SK-N-SH treated with all-trans-retinoic acid at 6 μM for 48 hours (cell line): ENCODE measurements around the gene RNF40.

ENCODE experiments used
- ATAC-seq: fragments of 200-7000 bp; cut with Tn5 transposase; 3 replicates; pipeline ENCODE4 v1.9.1; 2020; ENCODE audit warnings: mild to moderate bottlenecking, moderate library complexity
- ARNTL ChIP-seq: fragments of 450-650 bp; formaldehyde crosslinking; IDR thresholded peaks from 2 replicates; pipeline ENCODE4 v1.5.0; 2020; ENCODE audit warnings: low read depth, mild to moderate bottlenecking, moderate library complexity, borderline replicate concordance
- BACH2 ChIP-seq: fragments of 250-450 bp; sonication (Bioruptor Pico); IDR thresholded peaks from 2 replicates; pipeline ENCODE4 v1.9.0; 2021; ENCODE audit warnings: mild to moderate bottlenecking, borderline replicate concordance
- CREB5 ChIP-seq: fragments of 250-450 bp; sonication (Bioruptor Pico); IDR thresholded peaks from 2 replicates; pipeline ENCODE4 v1.5.1; 2020; ENCODE audit warnings: low read depth, mild to moderate bottlenecking, moderate library complexity
- CSDC2 ChIP-seq: fragments of 250-450 bp; sonication (Bioruptor Pico); IDR thresholded peaks from 2 replicates; pipeline ENCODE4 v1.5.0; 2020; ENCODE audit warnings: mild to moderate bottlenecking, moderate library complexity
- GLIS3 ChIP-seq: fragments of 250-450 bp; sonication (Bioruptor Pico); IDR thresholded peaks from 2 replicates; pipeline ENCODE4 v1.5.0; 2020; ENCODE audit warnings: mild to moderate bottlenecking, moderate library complexity
- OSR1 ChIP-seq: fragments of 250-450 bp; sonication (Bioruptor Pico); IDR thresholded peaks from 2 replicates; pipeline ENCODE4 v1.8.0; 2022; ENCODE audit warnings: moderate library complexity, mild to moderate bottlenecking, inconsistent platforms
- PATZ1 ChIP-seq: fragments of 250-450 bp; sonication (Bioruptor Pico); IDR thresholded peaks from 2 replicates; pipeline ENCODE4 v1.8.0; 2020; ENCODE audit warnings: mild to moderate bottlenecking, moderate library complexity, borderline replicate concordance
- PPARA ChIP-seq: fragments of 250-450 bp; sonication (Bioruptor Pico); IDR thresholded peaks from 2 replicates; pipeline ENCODE4 v1.5.0; 2020; ENCODE audit warnings: mild to moderate bottlenecking, borderline replicate concordance
- RARB ChIP-seq: fragments of 250-450 bp; sonication (Bioruptor Pico); IDR thresholded peaks from 2 replicates; pipeline ENCODE4 v1.8.0; 2021; ENCODE audit warnings: mild to moderate bottlenecking, moderate library complexity
- SNAI2 ChIP-seq: fragments of 250-450 bp; sonication (Bioruptor Pico); IDR thresholded peaks from 2 replicates; pipeline ENCODE4 v1.5.0; 2020; ENCODE audit warnings: mild to moderate bottlenecking, moderate library complexity
- TOX ChIP-seq: fragments of 250-450 bp; sonication (Bioruptor Pico); IDR thresholded peaks from 2 replicates; pipeline ENCODE4 v1.8.0; 2021; ENCODE audit warnings: mild to moderate bottlenecking, moderate library complexity, borderline replicate concordance
- ZFP3 ChIP-seq: fragments of 250-450 bp; sonication (Bioruptor Pico); IDR thresholded peaks from 2 replicates; pipeline ENCODE4 v1.5.0; 2020; ENCODE audit warnings: mild to moderate bottlenecking, moderate library complexity
- ZFP30 ChIP-seq: fragments of 450-650 bp; formaldehyde crosslinking; IDR thresholded peaks from 2 replicates; pipeline ENCODE4 v1.5.0; 2022; ENCODE audit warnings: mild to moderate bottlenecking, moderate library complexity
- ZNF565 ChIP-seq: fragments of 450-650 bp; formaldehyde crosslinking; conservative IDR thresholded peaks from 2 replicates; pipeline ENCODE4 v1.5.0; 2020; ENCODE audit warnings: low read depth, mild to moderate bottlenecking, moderate library complexity
- ZNF70 ChIP-seq: fragments of 450-650 bp; formaldehyde crosslinking; IDR thresholded peaks from 2 replicates; pipeline ENCODE4 v1.5.0; 2020; ENCODE audit warnings: mild to moderate bottlenecking, moderate library complexity
- ZNF8 ChIP-seq: fragments of 450-650 bp; formaldehyde crosslinking; IDR thresholded peaks from 2 replicates; pipeline ENCODE4 v1.5.0; 2020; ENCODE audit warnings: mild to moderate bottlenecking, moderate library complexity
- TF ChIP-seq, protein P1 (sequence below): fragments of 250-450 bp; sonication (Bioruptor Pico); IDR thresholded peaks from 2 replicates; pipeline ENCODE4 v1.8.0; 2021; ENCODE audit warnings: low read depth, mild to moderate bottlenecking, moderate library complexity, borderline replicate concordance
- TF ChIP-seq, protein P2 (sequence below): fragments of 250-450 bp; sonication (Bioruptor Pico); IDR thresholded peaks from 2 replicates; pipeline ENCODE4 v1.5.0; 2020; ENCODE audit warnings: mild to moderate bottlenecking, moderate library complexity

Gene RNF40

GRCh38 chr16:30746638-30747175 is 15.4 kb upstream of the RNF40 start:
- ATAC-seq: no peak
- TF ChIP-seq ZNF565 (CRISPR knock-in tag) (no peak), ZFP30 (CRISPR knock-in tag) (no peak), SNAI2 (CRISPR knock-in tag) (no peak), PATZ1 (CRISPR knock-in tag) (no peak), OSR1 (CRISPR knock-in tag) (no peak), ARNTL (no peak), ZFP3 (CRISPR knock-in tag) (no peak)

DNA sequence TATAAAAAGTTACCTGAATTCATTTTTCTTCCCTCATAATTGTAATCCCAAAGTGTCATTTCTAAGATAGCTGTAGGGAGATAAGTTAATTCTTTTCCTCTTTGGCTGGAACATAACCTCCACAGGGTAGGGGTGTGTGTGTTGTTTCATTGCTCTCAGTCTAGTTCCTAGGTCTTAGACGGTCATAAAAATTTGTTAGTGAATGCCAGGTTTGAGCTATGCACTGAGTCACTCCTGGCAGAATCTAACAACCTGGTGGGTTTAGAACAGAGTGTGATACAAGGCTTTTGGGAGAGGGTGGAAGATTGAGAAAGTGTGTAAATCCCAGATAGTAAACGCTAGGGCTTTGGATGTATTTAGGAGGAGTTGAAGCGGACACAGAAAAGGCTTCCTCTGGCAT is 14.8 kb upstream of the RNF40 start:
- TF ChIP-seq PATZ1 (CRISPR knock-in tag): no peak
- TF ChIP-seq TOX (CRISPR knock-in tag): no peak
- TF ChIP-seq BACH2 (CRISPR knock-in tag): no peak
- TF ChIP-seq ZNF8 (CRISPR knock-in tag): no peak
- no peak for TF ChIP-seq RARB (CRISPR knock-in tag)
- TF ChIP-seq ARNTL: no peak
- TF ChIP-seq CREB5 (CRISPR knock-in tag): no peak
- no peak for TF ChIP-seq CSDC2
- TF ChIP-seq, all 23 proteins: peak for 0
- ATAC-seq: peak; percentile 28

- TF ChIP-seq PPARA (CRISPR knock-in tag) (no peak), GLIS3 (0 out of 2 replicates have a peak, but pooled peaks have one; percentile 25), ZFP30 (CRISPR knock-in tag) (no peak), RARB (CRISPR knock-in tag) (no peak), PATZ1 (CRISPR knock-in tag) (no peak), ZNF70 (CRISPR knock-in tag) (no peak), ZFP3 (CRISPR knock-in tag) (no peak)
- ATAC-seq: peak; percentile 98
Observed at GRCh38 chr16:30747799-30748633, 14.1 kb upstream of the RNF40 start, which contains the start of gene PHKG2. Gene PHKG2 (plus strand): TSS chr16:30748425. CDS start chr16:30748821, 396 bp downstream.

DNA sequence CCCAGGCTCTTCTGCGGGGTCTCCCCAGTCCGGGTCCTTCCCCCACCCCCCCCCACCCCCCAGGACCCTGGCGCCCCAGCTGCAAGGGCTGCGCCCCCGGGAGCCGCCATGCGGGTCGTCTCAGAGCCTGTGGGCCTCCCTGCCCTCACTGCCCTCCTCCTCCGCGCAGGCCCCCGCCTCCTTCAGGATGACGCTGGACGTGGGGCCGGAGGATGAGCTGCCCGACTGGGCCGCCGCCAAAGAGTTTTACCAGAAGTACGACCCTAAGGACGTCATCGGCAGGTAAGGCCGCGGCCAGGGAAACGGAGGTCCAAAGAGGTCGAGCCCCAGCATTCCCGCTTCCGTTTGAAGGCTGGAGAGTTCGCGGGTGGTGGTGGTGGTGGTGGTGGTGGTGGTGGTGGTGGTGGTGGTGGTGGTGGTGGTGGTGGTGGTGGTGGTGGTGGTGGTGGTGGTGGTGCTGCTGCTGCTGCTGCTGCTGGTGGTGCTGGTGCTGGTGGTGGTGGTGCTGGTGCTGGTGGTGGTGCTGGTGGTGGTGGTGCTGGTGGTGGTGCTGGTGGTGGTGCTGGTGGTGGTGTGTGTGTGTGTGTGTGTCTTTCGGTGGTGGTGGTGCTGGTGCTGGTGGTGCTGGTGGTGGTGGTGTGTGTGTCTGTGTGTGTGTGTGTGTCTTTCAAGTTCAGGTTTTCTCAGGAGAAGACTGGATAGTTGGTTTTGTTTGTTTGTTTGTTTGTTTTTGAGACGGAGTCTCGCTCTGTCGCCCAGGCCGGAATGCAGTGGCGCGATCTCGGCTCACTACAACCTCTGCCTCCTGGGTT is 13.3 kb upstream of the RNF40 start:
- TF ChIP-seq PPARA (CRISPR knock-in tag): no peak
- no peak for TF ChIP-seq CREB5 (CRISPR knock-in tag)
- TF ChIP-seq ZFP3 (CRISPR knock-in tag): no peak
- TF ChIP-seq, protein P1, sequence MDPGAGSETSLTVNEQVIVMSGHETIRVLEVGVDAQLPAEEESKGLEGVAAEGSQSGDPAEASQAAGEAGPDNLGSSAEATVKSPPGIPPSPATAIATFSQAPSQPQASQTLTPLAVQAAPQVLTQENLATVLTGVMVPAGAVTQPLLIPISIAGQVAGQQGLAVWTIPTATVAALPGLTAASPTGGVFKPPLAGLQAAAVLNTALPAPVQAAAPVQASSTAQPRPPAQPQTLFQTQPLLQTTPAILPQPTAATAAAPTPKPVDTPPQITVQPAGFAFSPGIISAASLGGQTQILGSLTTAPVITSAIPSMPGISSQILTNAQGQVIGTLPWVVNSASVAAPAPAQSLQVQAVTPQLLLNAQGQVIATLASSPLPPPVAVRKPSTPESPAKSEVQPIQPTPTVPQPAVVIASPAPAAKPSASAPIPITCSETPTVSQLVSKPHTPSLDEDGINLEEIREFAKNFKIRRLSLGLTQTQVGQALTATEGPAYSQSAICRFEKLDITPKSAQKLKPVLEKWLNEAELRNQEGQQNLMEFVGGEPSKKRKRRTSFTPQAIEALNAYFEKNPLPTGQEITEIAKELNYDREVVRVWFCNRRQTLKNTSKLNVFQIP: no peak
- no peak for TF ChIP-seq GLIS3
- TF ChIP-seq TOX (CRISPR knock-in tag): no peak
- TF ChIP-seq ZNF70 (CRISPR knock-in tag): no peak
- TF ChIP-seq, protein P2, sequence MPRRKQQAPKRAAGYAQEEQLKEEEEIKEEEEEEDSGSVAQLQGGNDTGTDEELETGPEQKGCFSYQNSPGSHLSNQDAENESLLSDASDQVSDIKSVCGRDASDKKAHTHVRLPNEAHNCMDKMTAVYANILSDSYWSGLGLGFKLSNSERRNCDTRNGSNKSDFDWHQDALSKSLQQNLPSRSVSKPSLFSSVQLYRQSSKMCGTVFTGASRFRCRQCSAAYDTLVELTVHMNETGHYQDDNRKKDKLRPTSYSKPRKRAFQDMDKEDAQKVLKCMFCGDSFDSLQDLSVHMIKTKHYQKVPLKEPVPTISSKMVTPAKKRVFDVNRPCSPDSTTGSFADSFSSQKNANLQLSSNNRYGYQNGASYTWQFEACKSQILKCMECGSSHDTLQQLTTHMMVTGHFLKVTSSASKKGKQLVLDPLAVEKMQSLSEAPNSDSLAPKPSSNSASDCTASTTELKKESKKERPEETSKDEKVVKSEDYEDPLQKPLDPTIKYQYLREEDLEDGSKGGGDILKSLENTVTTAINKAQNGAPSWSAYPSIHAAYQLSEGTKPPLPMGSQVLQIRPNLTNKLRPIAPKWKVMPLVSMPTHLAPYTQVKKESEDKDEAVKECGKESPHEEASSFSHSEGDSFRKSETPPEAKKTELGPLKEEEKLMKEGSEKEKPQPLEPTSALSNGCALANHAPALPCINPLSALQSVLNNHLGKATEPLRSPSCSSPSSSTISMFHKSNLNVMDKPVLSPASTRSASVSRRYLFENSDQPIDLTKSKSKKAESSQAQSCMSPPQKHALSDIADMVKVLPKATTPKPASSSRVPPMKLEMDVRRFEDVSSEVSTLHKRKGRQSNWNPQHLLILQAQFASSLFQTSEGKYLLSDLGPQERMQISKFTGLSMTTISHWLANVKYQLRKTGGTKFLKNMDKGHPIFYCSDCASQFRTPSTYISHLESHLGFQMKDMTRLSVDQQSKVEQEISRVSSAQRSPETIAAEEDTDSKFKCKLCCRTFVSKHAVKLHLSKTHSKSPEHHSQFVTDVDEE (CRISPR knock-in tag): no peak
- TF ChIP-seq RARB (CRISPR knock-in tag): no peak
- TF ChIP-seq SNAI2 (CRISPR knock-in tag): no peak
- no peak for TF ChIP-seq ZFP30 (CRISPR knock-in tag)
- TF ChIP-seq ZNF8 (CRISPR knock-in tag): no peak
- peak; percentile 72 for ATAC-seq
